Caco-2 (cell line): Measurements from ENCODE around the gene CUZD1. TPM values are rescaled to one million over a fixed set of nuclear protein-coding genes. Genes with fewer than 3 reads are reported as not detected.

Experiments used
- BruUV-seq: library from RNA; stranded (reverse); fragments of 400-500 nt; replicated peaks from 2 replicates; lab custom pipeline; 2021; lab: Mats Ljungman, UMichigan
- CTCF ChIA-PET: fragments of 300-600 bp; sonication (Branson Sonifier 250); formaldehyde crosslinking; loops from one replicate; lab custom pipeline; 2022; ENCODE audit warnings: antibody characterized with exemption; lab: Charles Lee
- POLR2A ChIA-PET: fragments of 300-600 bp; sonication (Branson Sonifier 250); formaldehyde crosslinking; loops from one replicate; lab custom pipeline; 2022; ENCODE audit warnings: antibody characterized with exemption; lab: Charles Lee
- DNase-seq, 2 experiments: peaks; one replicate each; pipeline versions ENCODE4 v3.0.0 to v3.0.0-alpha.2; 2020 to 2022
- H3K27me3 ChIP-seq: replicated peaks from 2 replicates; pipeline ENCODE4 v1.6.0; 2011; ENCODE audit warnings: low read length; ENCODE audit not compliant: control insufficient read depth, insufficient read depth
- H3K36me3 ChIP-seq: 2 replicates; pipeline ENCODE4 v1.5.1; 2011; ENCODE audit warnings: low read length; ENCODE audit not compliant: control insufficient read depth, insufficient read depth
- H3K4me1 ChIP-seq: fragments of 250-450 bp; sonication (Bioruptor Pico); 2 replicates; pipeline ENCODE4 v1.5.1; 2020; ENCODE audit warnings: mild to moderate bottlenecking
- H3K4me3 ChIP-seq: 2 replicates; pipeline ENCODE4 v1.5.1; 2011; ENCODE audit warnings: low read depth, mild to moderate bottlenecking, control low read depth, low read length
- H3K9me3 ChIP-seq: fragments of 250-450 bp; sonication (Bioruptor Pico); 2 replicates; pipeline ENCODE4 v1.5.1; 2020; ENCODE audit warnings: mild to moderate bottlenecking, moderate library complexity
- H3K27ac Mint-ChIP-seq: one replicate; pipeline ENCODE4 v1.8.0; 2022; ENCODE audit warnings: mixed read lengths; ENCODE audit not compliant: unreplicated experiment
- H3K27me3 Mint-ChIP-seq: one replicate; pipeline ENCODE4 v1.8.0; 2022; ENCODE audit warnings: mixed read lengths; ENCODE audit not compliant: insufficient read depth, unreplicated experiment
- H3K36me3 Mint-ChIP-seq: one replicate; pipeline ENCODE4 v1.8.0; 2022; ENCODE audit warnings: mild to moderate bottlenecking, mixed read lengths; ENCODE audit not compliant: insufficient read depth, unreplicated experiment
- H3K4me1 Mint-ChIP-seq: one replicate; pipeline ENCODE4 v1.8.0; 2022; ENCODE audit warnings: low read depth, mixed read lengths; ENCODE audit not compliant: unreplicated experiment
- H3K4me3 Mint-ChIP-seq: one replicate; pipeline ENCODE4 v1.8.0; 2022; ENCODE audit warnings: mild to moderate bottlenecking, moderate library complexity, mixed read lengths; ENCODE audit not compliant: unreplicated experiment
- H3K9me3 Mint-ChIP-seq: one replicate; pipeline ENCODE4 v1.8.0; 2022; ENCODE audit warnings: mixed read lengths; ENCODE audit not compliant: unreplicated experiment
- CTCF ChIP-seq, 2 experiments: fragments of 200-600 bp in 1 of 2; IDR thresholded peaks; 1 replicate in 1 of 2; 2 replicates in 1 of 2; pipeline versions ENCODE4 v1.5.1 to v1.8.0; 2011 to 2022; ENCODE audit warnings: antibody characterized with exemption in 1 of 2, control low read depth in 1 of 2, inconsistent platforms in 1 of 2, low read depth in 1 of 2, low read length in 1 of 2, mild to moderate bottlenecking in 1 of 2, moderate library complexity in 1 of 2; ENCODE audit not compliant: insufficient read depth in 1 of 2, severe bottlenecking in 1 of 2, unreplicated experiment in 1 of 2
- intact Hi-C: fragments of 100-400 bp; cut with micrococcal nuclease; formaldehyde crosslinking; loops from one replicate; pipeline ENCODE4 v1.10.0; 2022; ENCODE audit not compliant: unreplicated experiment
- total RNA-seq: library from RNA; stranded (reverse); gene quantifications from 2 replicates; pipeline ENCODE4 v1.2.3, GENCODE V29; 2022

CUZD1 gene
- total RNA-seq, 1 experiment from 2014 or later = 2.1 TPM

- no peaks in the 10 kb centered on the region for H3K36me3 ChIP-seq
- POLR2A ChIA-PET = no interaction called here
- Mint-ChIP-seq H3K4me1 (peaks cover 17% of the 10 kb centered on the region), H3K9me3 (no peaks in the 10 kb centered on the region), H3K27ac (no peak overlapping the region), H3K4me3 (no peak overlapping the region), H3K36me3 (peaks cover 13% of the 10 kb centered on the region), H3K27me3 (no peaks in the 10 kb centered on the region)
- no peak for DNase-seq
- intact Hi-C loops = no loop called here
- peaks cover 15% of the 10 kb centered on the region; the same call in 1 of the 2 replicates for H3K4me1 ChIP-seq
- no TSS peak for BruUV-seq
- H3K4me3 ChIP-seq = no peak overlapping the region
- TF ChIP-seq CTCF (IDR thresholded peaks at IDR 0.05; ENCODE audit: insufficient read depth in 1 of 2, low read depth in 1 of 2, low read length in 1 of 2, severe bottlenecking in 1 of 2, unreplicated experiment in 1 of 2) = no peak
- no peaks in the 10 kb centered on the region for H3K9me3 ChIP-seq
- H3K27me3 ChIP-seq = no peaks in the 10 kb centered on the region
- CTCF ChIA-PET = no interaction called here
Observed at GRCh38 chr10:122882766-122883165, 37.1 kb upstream of the CUZD1 start.

GRCh38 chr10:122879339-122880273 is 33.9 kb upstream of the CUZD1 start, which contains the start of gene FAM24B:
Gene FAM24B, minus strand, starts transcription at chr10:122879581. Its CDS starts 29,066 bp downstream, at chr10:122850515.
- POLR2A ChIA-PET = interaction anchor here (0.6 to 1.4 kb wide), 3 partner anchors 75 to 79 kb away, joined by 3 to 6 read pairs (median 5); partner anchors contain the start of gene C10orf88
- DNase-seq = peak; percentile 97 to 98

More at GRCh38 chr10:122879339-122880273, 33.9 kb upstream of the CUZD1 start, which contains the start of gene FAM24B:
- CTCF ChIA-PET = interaction anchor here (0.7 kb wide), 1 partner anchor 612 kb away, joined by 3 read pairs; no protein-coding TSS in a partner anchor
- intact Hi-C loops = loop anchor here (10.0 kb wide), 1 partner anchor 75 kb away; the partner anchor contains the start of gene C10orf88
- H3K27me3 Mint-ChIP-seq = no peaks in the 10 kb centered on the region
- Histone ChIP-seq H3K4me3 (peak within 1 kb of the TSS; percentile 52), H3K4me1 (peaks cover 16% of the 10 kb centered on the region; the same call in 1 of the 2 replicates), H3K36me3 (peaks cover 1% of the 10 kb centered on the region; the same call in 1 of the 2 replicates), H3K27me3 (no peaks in the 10 kb centered on the region), H3K9me3 (no peaks in the 10 kb centered on the region)
- H3K27ac Mint-ChIP-seq = peak within 1 kb of the TSS; percentile 90
- peaks cover 20% of the 10 kb centered on the region for H3K36me3 Mint-ChIP-seq
- peaks cover 19% of the 10 kb centered on the region for H3K4me1 Mint-ChIP-seq
- peak within 1 kb of the TSS; percentile 94 for H3K4me3 Mint-ChIP-seq
- TF ChIP-seq CTCF (IDR thresholded peaks at IDR 0.05; ENCODE audit: insufficient read depth in 1 of 2, low read depth in 1 of 2, low read length in 1 of 2, severe bottlenecking in 1 of 2, unreplicated experiment in 1 of 2) = no peak
- peaks cover 8% of the 10 kb centered on the region for H3K9me3 Mint-ChIP-seq
- no TSS peak for BruUV-seq
